HCT116 (cell line): Measurements from ENCODE around the gene FRY. TPM values are rescaled to one million over a fixed set of nuclear protein-coding genes. Genes with fewer than 3 reads are reported as not detected.

ENCODE experiments used
- ATAC-seq: fragments of 200-7000 bp; cut with Tn5 transposase; 2 replicates; pipeline ENCODE4 v1.9.1; 2020; ENCODE audit warnings: mild to moderate bottlenecking, moderate library complexity
- BruUV-seq: library from RNA; stranded (reverse); fragments of 400-500 nt; replicated peaks from 2 replicates; lab custom pipeline; 2021; lab: Mats Ljungman, UMichigan
- CTCF ChIA-PET: fragments of 300-600 bp; sonication (Branson Sonifier 250); formaldehyde crosslinking; loops from one replicate; lab custom pipeline; 2021; ENCODE audit warnings: antibody characterized with exemption; lab: Charles Lee
- POLR2A ChIA-PET: fragments of 300-600, 350-600 bp; sonication (Branson Sonifier 250); formaldehyde crosslinking; loops from one replicate; lab custom pipeline; 2021; ENCODE audit warnings: antibody characterized with exemption; lab: Charles Lee
- RAD21 ChIA-PET, 2 experiments: fragments of 300-600 bp; sonication (Branson Sonifier 250); formaldehyde crosslinking; loops; one replicate each; lab custom pipeline; 2023; ENCODE audit warnings: low total read pairs in 2 of 2; ENCODE audit not compliant: uncharacterized antibody in 2 of 2, unreplicated experiment in 2 of 2, low non-redundant PET in 1 of 2; lab: Charles Lee
- DNase-seq: peaks from one replicate; pipeline ENCODE4 v3.0.0-alpha.2; 2010; ENCODE audit warnings: low read depth, low spot score
- H2AFZ ChIP-seq: fragments of 200-600 bp; shearing (Covaris generic), sonication (generic); 2 replicates; pipeline ENCODE4 v1.6.1; 2017; ENCODE audit warnings: low read depth, mixed run types, mixed read lengths, antibody characterized with exemption, low read length; ENCODE audit not compliant: poor library complexity, severe bottlenecking
- H3K27ac ChIP-seq: 2 replicates; pipeline ENCODE4 v1.5.1; 2012; ENCODE audit warnings: low read depth, low read length
- H3K27me3 ChIP-seq: fragments of 200-600 bp; sonication (generic); 2 replicates; pipeline ENCODE4 v1.6.1; 2016; ENCODE audit warnings: mixed run types, low read length, mixed read lengths; ENCODE audit not compliant: insufficient read depth
- H3K36me3 ChIP-seq, 2 experiments: fragments of 200-500 bp in 1 of 2; fragments of 200-600 bp in 1 of 2; sonication (Bioruptor generic) in 1 of 2; sonication (generic) in 1 of 2; 2 replicates each; pipeline versions ENCODE4 v1.5.1 to v1.6.1; 2014 to 2016; ENCODE audit warnings: low read length in 2 of 2, inconsistent platforms in 1 of 2, mixed read lengths in 1 of 2, mixed run types in 1 of 2; ENCODE audit not compliant: insufficient read depth in 2 of 2, control insufficient read depth in 1 of 2
- H3K4me1 ChIP-seq, 2 experiments: fragments of 200-600 bp in 1 of 2; sonication (generic) in 1 of 2; 2 replicates each; pipeline versions ENCODE4 v1.5.1 to v1.6.1; 2012 to 2017; ENCODE audit warnings: low read length in 2 of 2, inconsistent platforms in 1 of 2, mild to moderate bottlenecking in 1 of 2, mixed read lengths in 1 of 2, mixed run types in 1 of 2, moderate library complexity in 1 of 2; ENCODE audit not compliant: insufficient read depth in 2 of 2, control insufficient read depth in 1 of 2
- H3K4me2 ChIP-seq: fragments of 200-600 bp; sonication (generic); 2 replicates; pipeline ENCODE4 v1.6.1; 2017; ENCODE audit warnings: mixed run types, low read length, mixed read lengths
- H3K4me3 ChIP-seq, 2 experiments: fragments of 200-600 bp in 1 of 2; sonication (generic) in 1 of 2; replicated peaks in 1 of 2; 2 replicates each; pipeline ENCODE4 v1.5.1; 2011 to 2016; ENCODE audit warnings: low read length in 2 of 2, control low read depth in 1 of 2, low read depth in 1 of 2, mild to moderate bottlenecking in 1 of 2, mixed read lengths in 1 of 2, mixed run types in 1 of 2
- H3K79me2 ChIP-seq: fragments of 200-600 bp; sonication (generic); 2 replicates; pipeline ENCODE4 v1.6.1; 2017; ENCODE audit warnings: mild to moderate bottlenecking, mixed run types, low read length, moderate library complexity, mixed read lengths; ENCODE audit not compliant: insufficient read depth
- H3K9ac ChIP-seq: fragments of 200-600 bp; sonication (generic); 2 replicates; pipeline ENCODE4 v1.6.1; 2016; ENCODE audit warnings: low read length, mixed read lengths
- H3K9me2 ChIP-seq: fragments of 200-600 bp; sonication (generic), shearing (Covaris generic); 2 replicates; pipeline ENCODE4 v1.6.1; 2017; ENCODE audit warnings: mixed run types, mild to moderate bottlenecking, moderate library complexity; ENCODE audit not compliant: insufficient read depth
- H3K9me3 ChIP-seq, 2 experiments: fragments of 200-500 bp in 1 of 2; fragments of 200-600 bp in 1 of 2; sonication (Bioruptor generic) in 1 of 2; sonication (generic) in 1 of 2; 2 replicates each; pipeline ENCODE4 v1.6.1; 2014 to 2017; ENCODE audit warnings: low read length in 2 of 2, mixed read lengths in 2 of 2, inconsistent platforms in 1 of 2, low read depth in 1 of 2, mild to moderate bottlenecking in 1 of 2, mixed run types in 1 of 2, moderate library complexity in 1 of 2; ENCODE audit not compliant: control insufficient read depth in 1 of 2, insufficient read depth in 1 of 2
- H4K20me1 ChIP-seq: fragments of 200-600 bp; sonication (generic), shearing (Covaris generic); 2 replicates; pipeline ENCODE4 v1.6.1; 2017; ENCODE audit warnings: mixed run types, mild to moderate bottlenecking, moderate library complexity; ENCODE audit not compliant: insufficient read depth
- CBX3 ChIP-seq: IDR thresholded peaks from 2 replicates; pipeline ENCODE4 v1.6.1; 2012; ENCODE audit warnings: low read depth
- EGR1 ChIP-seq: IDR thresholded peaks from 2 replicates; pipeline ENCODE4 v1.6.1; 2012; ENCODE audit warnings: low read depth
- ELF1 ChIP-seq: IDR thresholded peaks from 2 replicates; pipeline ENCODE4 v1.6.1; 2012; ENCODE audit warnings: low read depth, borderline replicate concordance
- EZH2 ChIP-seq: fragments of 200-600 bp; sonication (generic); IDR thresholded peaks from 2 replicates; pipeline ENCODE4 v1.6.1; 2017; ENCODE audit warnings: antibody characterized with exemption, mixed run types
- EZH2phosphoT487 ChIP-seq: fragments of 200-600 bp; IDR thresholded peaks from 2 replicates; pipeline ENCODE4 v1.6.1; 2018; ENCODE audit warnings: antibody characterized with exemption, borderline replicate concordance
- JUND ChIP-seq: IDR thresholded peaks from 2 replicates; pipeline ENCODE4 v1.6.1; 2012
- POLR2A ChIP-seq: IDR thresholded peaks from 2 replicates; pipeline ENCODE4 v1.7.0; 2011; ENCODE audit warnings: borderline replicate concordance; ENCODE audit not compliant: insufficient read depth, insufficient read length; ENCODE audit errors: extremely low read depth
- REST ChIP-seq: IDR thresholded peaks from 2 replicates; pipeline ENCODE4 v1.6.1; 2012; ENCODE audit warnings: low read depth
- SIN3A ChIP-seq: IDR thresholded peaks from 2 replicates; pipeline ENCODE4 v1.6.1; 2012; ENCODE audit warnings: low read depth
- SP1 ChIP-seq: IDR thresholded peaks from 2 replicates; pipeline ENCODE4 v1.6.1; 2012; ENCODE audit warnings: low read depth
- SRF ChIP-seq: IDR thresholded peaks from 2 replicates; pipeline ENCODE4 v1.6.1; 2012; ENCODE audit warnings: low read depth
- TCF7L2 ChIP-seq: IDR thresholded peaks from 2 replicates; pipeline ENCODE4 v1.7.0; 2011; ENCODE audit warnings: borderline replicate concordance, inconsistent platforms; ENCODE audit not compliant: insufficient read depth, insufficient read length; ENCODE audit errors: extremely low read depth
- ZNF274 ChIP-seq: fragments of 200-500 bp; sonication (Bioruptor generic); IDR thresholded peaks from 2 replicates; pipeline ENCODE4 v1.6.1; 2014; ENCODE audit warnings: mild to moderate bottlenecking, low read depth, low read length, inconsistent platforms
- intact Hi-C: fragments of 100-400 bp; cut with micrococcal nuclease; formaldehyde crosslinking; loops from 2 replicates; pipeline ENCODE4 v1.10.0; 2022
- total RNA-seq: library from RNA; stranded (reverse); gene quantifications from one replicate; pipeline ENCODE4 v1.2.1, GENCODE V29; 2021; ENCODE audit not compliant: unreplicated experiment
- TF ChIP-seq, protein P1 (sequence below): IDR thresholded peaks from 2 replicates; pipeline ENCODE4 v1.6.1; 2011; ENCODE audit warnings: mild to moderate bottlenecking, low read length, moderate library complexity; ENCODE audit not compliant: insufficient replicate concordance; ENCODE audit errors: extremely low read depth
- TF ChIP-seq, protein P2 (sequence below): IDR thresholded peaks from 2 replicates; pipeline ENCODE4 v1.6.1; 2012

Gene FRY
- total RNA-seq, 1 experiment from 2014 or later: 1.4 TPM

DNA sequence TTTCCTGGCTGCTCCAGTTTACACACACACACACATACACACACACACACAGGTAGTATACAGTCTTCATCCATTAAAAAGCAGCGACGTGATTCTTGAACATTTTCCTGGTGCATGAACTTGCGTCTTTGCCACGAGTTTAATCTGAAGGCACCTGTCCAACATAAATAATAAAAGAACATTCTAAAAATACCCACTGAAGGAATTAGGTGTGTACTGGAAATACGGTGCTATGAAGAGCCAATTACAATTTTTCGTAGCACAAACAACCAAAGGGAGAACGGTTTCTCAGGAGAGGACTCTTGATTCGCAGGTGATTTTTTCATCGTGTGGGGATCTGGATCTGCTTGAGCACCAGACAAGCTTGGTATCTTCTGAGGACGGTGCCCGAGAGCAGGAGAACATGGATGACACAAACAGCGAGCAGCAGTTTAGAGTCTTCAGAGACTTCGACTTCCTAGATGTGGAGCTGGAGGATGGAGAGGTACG lies 222.4 kb downstream of the FRY start (continued):
- no peak for TF ChIP-seq CBX3
- TF ChIP-seq, protein P1, sequence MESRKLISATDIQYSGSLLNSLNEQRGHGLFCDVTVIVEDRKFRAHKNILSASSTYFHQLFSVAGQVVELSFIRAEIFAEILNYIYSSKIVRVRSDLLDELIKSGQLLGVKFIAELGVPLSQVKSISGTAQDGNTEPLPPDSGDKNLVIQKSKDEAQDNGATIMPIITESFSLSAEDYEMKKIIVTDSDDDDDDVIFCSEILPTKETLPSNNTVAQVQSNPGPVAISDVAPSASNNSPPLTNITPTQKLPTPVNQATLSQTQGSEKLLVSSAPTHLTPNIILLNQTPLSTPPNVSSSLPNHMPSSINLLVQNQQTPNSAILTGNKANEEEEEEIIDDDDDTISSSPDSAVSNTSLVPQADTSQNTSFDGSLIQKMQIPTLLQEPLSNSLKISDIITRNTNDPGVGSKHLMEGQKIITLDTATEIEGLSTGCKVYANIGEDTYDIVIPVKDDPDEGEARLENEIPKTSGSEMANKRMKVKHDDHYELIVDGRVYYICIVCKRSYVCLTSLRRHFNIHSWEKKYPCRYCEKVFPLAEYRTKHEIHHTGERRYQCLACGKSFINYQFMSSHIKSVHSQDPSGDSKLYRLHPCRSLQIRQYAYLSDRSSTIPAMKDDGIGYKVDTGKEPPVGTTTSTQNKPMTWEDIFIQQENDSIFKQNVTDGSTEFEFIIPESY: no peak
- no peak for TF ChIP-seq REST
- TF ChIP-seq, all 23 proteins: peak for 0

GRCh38 chr13:32254416-32254815 lies 222.8 kb downstream of the FRY start:
- CTCF ChIA-PET: no interaction called here
- H3K79me2 ChIP-seq: no peaks in the 10 kb centered on the region
- H3K4me1 ChIP-seq: no peaks in the 10 kb centered on the region
- POLR2A ChIA-PET: no interaction called here
- H3K4me2 ChIP-seq: no peak overlapping the region
- no peaks in the 10 kb centered on the region for H4K20me1 ChIP-seq
- intact Hi-C loops: no loop called here
- no peak overlapping the region for H3K4me3 ChIP-seq
- no peak overlapping the region for H3K9ac ChIP-seq
- no TSS peak for BruUV-seq
- H3K9me2 ChIP-seq: no peaks in the 10 kb centered on the region
- RAD21 ChIA-PET: no interaction called here
- H2AFZ ChIP-seq: no peak overlapping the region
- ATAC-seq (no peak), DNase-seq (no peak)
- no peaks in the 10 kb centered on the region for H3K9me3 ChIP-seq
- H3K36me3 ChIP-seq: no peaks in the 10 kb centered on the region
- no peaks in the 10 kb centered on the region for H3K27me3 ChIP-seq
- no peak overlapping the region for H3K27ac ChIP-seq
- TF ChIP-seq EZH2phosphoT487 (no peak), SRF (no peak), ELF1 (no peak), SP1 (no peak), EGR1 (no peak), TCF7L2 (no peak), POLR2A (no peak), SIN3A (no peak), JUND (no peak), EZH2 (no peak), CBX3 (no peak), ZNF274 (no peak)
- TF ChIP-seq, protein P2, sequence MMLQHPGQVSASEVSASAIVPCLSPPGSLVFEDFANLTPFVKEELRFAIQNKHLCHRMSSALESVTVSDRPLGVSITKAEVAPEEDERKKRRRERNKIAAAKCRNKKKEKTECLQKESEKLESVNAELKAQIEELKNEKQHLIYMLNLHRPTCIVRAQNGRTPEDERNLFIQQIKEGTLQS: no peak
- TF ChIP-seq, protein P1: no peak
